Endothelial cell of umbilical vein (primary cell): ENCODE results near the gene ZFP36. TPM values are rescaled to one million over a fixed set of nuclear protein-coding genes. Genes with fewer than 3 reads are reported as not detected.
"Not testable (repeated sequence)": the region's sequence is repeated elsewhere in the genome, so short reads cannot be mapped to it uniquely, and the experiment has no call there.

Source experiments
- BruUV-seq: library from RNA; stranded (reverse); fragments of 400-500 nt; replicated peaks from 2 replicates; lab custom pipeline; 2021; lab: Mats Ljungman, UMichigan
- CTCF ChIA-PET: fragments of 300-600, 350-600 bp; sonication (Branson Sonifier 250); formaldehyde crosslinking; loops from one replicate; lab custom pipeline; 2021; ENCODE audit warnings: antibody characterized with exemption, inconsistent platforms; lab: Charles Lee
- POLR2A ChIA-PET: fragments of 300-600, 350-600 bp; sonication (Branson Sonifier 250); formaldehyde crosslinking; loops from one replicate; lab custom pipeline; 2021; ENCODE audit warnings: antibody characterized with exemption, inconsistent platforms; lab: Charles Lee
- DNase-seq: peaks from one replicate; pipeline ENCODE4 v3.0.0-alpha.2; 2011; ENCODE audit warnings: low read depth, low spot score
- FAIRE-seq: peaks from 2 replicates; lab custom pipeline; 2011; peaks lifted over from hg19 to GRCh38; lab: Jason Lieb, UNC
- H2AFZ ChIP-seq: 2 replicates; pipeline ENCODE4 v1.6.0; 2012; ENCODE audit warnings: low read depth, low read length, control low read depth, inconsistent platforms
- H3K27ac ChIP-seq: 2 replicates; pipeline ENCODE4 v1.5.1; 2011; ENCODE audit warnings: low read depth, mild to moderate bottlenecking, control low read depth, low read length, moderate library complexity; ENCODE audit not compliant: insufficient read depth
- H3K27me3 ChIP-seq, 2 experiments: 2 replicates each; pipeline versions ENCODE4 v1.6.0 to v1.6.1; 2011; ENCODE audit warnings: low read length in 2 of 2, mixed read lengths in 1 of 2; ENCODE audit not compliant: control insufficient read depth in 2 of 2, insufficient read depth in 2 of 2
- H3K36me3 ChIP-seq, 2 experiments: 2 replicates in 1 of 2; 3 replicates in 1 of 2; pipeline ENCODE4 v1.5.1; 2011; ENCODE audit warnings: low read length in 2 of 2, mild to moderate bottlenecking in 1 of 2, moderate library complexity in 1 of 2; ENCODE audit not compliant: control insufficient read depth in 2 of 2, insufficient read depth in 2 of 2; ENCODE audit errors: extremely low read depth in 1 of 2
- H3K4me1 ChIP-seq: 3 replicates; pipeline ENCODE4 v1.5.1; 2011; ENCODE audit warnings: mild to moderate bottlenecking, low read length; ENCODE audit not compliant: control insufficient read depth, insufficient read depth; ENCODE audit errors: extremely low read depth
- H3K4me2 ChIP-seq: 2 replicates; pipeline ENCODE4 v1.6.1; 2011; ENCODE audit warnings: low read length, control low read depth, mixed read lengths; ENCODE audit not compliant: insufficient read depth
- H3K4me3 ChIP-seq, 3 experiments: fragments of 200-600 bp in 1 of 3; sonication (generic), shearing (Covaris generic) in 1 of 3; replicated peaks in 1 of 3; 2 replicates each; pipeline ENCODE4 v1.5.1; 2011 to 2016; ENCODE audit warnings: control low read depth in 3 of 3, low read length in 3 of 3, mild to moderate bottlenecking in 2 of 3, inconsistent platforms in 1 of 3, low read depth in 1 of 3, moderate library complexity in 1 of 3; ENCODE audit not compliant: insufficient read depth in 1 of 3
- H3K79me2 ChIP-seq: 2 replicates; pipeline ENCODE4 v1.6.0; 2012; ENCODE audit warnings: low read length, inconsistent platforms; ENCODE audit not compliant: control insufficient read depth, insufficient read depth
- H3K9ac ChIP-seq: replicated peaks from 2 replicates; pipeline ENCODE3; 2011; ENCODE audit warnings: low read length, control low read depth; ENCODE audit not compliant: insufficient read depth; ENCODE audit errors: extremely low read depth
- H3K9me1 ChIP-seq: replicated peaks from 3 replicates; pipeline ENCODE4 v1.6.0; 2011; ENCODE audit warnings: mild to moderate bottlenecking, low read length; ENCODE audit not compliant: control insufficient read depth, insufficient read depth; ENCODE audit errors: extremely low read depth
- H3K9me3 ChIP-seq: replicated peaks from 2 replicates; pipeline ENCODE4 v1.5.1; 2012; ENCODE audit warnings: low read length, inconsistent platforms; ENCODE audit not compliant: control insufficient read depth, insufficient read depth
- H4K20me1 ChIP-seq: replicated peaks from 2 replicates; pipeline ENCODE3; 2011; ENCODE audit warnings: mild to moderate bottlenecking, low read length; ENCODE audit not compliant: control insufficient read depth, insufficient read depth; ENCODE audit errors: extremely low read depth
- CTCF ChIP-seq, 2 donors: IDR thresholded peaks; 1 replicate in 1 of 2; 2 replicates in 1 of 2; pipeline ENCODE4 v1.5.1; 2011; ENCODE audit warnings: low read length in 2 of 2, mild to moderate bottlenecking in 2 of 2, moderate library complexity in 2 of 2, control low read depth in 1 of 2, inconsistent platforms in 1 of 2, low read depth in 1 of 2; ENCODE audit not compliant: insufficient read depth in 1 of 2; ENCODE audit errors: extremely low read depth in 1 of 2
- EZH2 ChIP-seq: IDR thresholded peaks from 2 replicates; pipeline ENCODE4 v1.6.1; 2012; ENCODE audit warnings: borderline replicate concordance, low read depth, mild to moderate bottlenecking, moderate library complexity, low read length, inconsistent platforms; ENCODE audit not compliant: severe bottlenecking
- FOS ChIP-seq: IDR thresholded peaks from 2 replicates; pipeline ENCODE4 v1.6.1; 2011; ENCODE audit warnings: mild to moderate bottlenecking, low read length, moderate library complexity, borderline replicate concordance; ENCODE audit not compliant: insufficient read depth
- GATA2 ChIP-seq: IDR thresholded peaks from 2 replicates; pipeline ENCODE4 v1.7.0; 2011; ENCODE audit warnings: low read depth, mild to moderate bottlenecking, moderate library complexity, mixed read lengths, low read length; ENCODE audit not compliant: insufficient read length, insufficient read depth
- JUN ChIP-seq: IDR thresholded peaks from 2 replicates; pipeline ENCODE4 v1.6.1; 2011; ENCODE audit warnings: borderline replicate concordance, low read depth; ENCODE audit not compliant: insufficient read length, insufficient read depth
- MAX ChIP-seq: IDR thresholded peaks from 2 replicates; pipeline ENCODE4 v1.6.1; 2011; ENCODE audit not compliant: insufficient read depth, insufficient read length
- MYC ChIP-seq: IDR thresholded peaks from one replicate; pipeline ENCODE4 v1.6.1; 2011; ENCODE audit warnings: mild to moderate bottlenecking, low read depth, low read length
- POLR2A ChIP-seq: IDR thresholded peaks from 2 replicates; pipeline ENCODE4 v1.6.1; 2012; ENCODE audit warnings: low read depth, mild to moderate bottlenecking, control low read depth, low read length
- POLR2AphosphoS5 ChIP-seq: IDR thresholded peaks from 2 replicates; pipeline ENCODE4 v1.6.1; 2012; ENCODE audit warnings: low read depth, mild to moderate bottlenecking, control low read depth, low read length, moderate library complexity; ENCODE audit not compliant: insufficient read depth
- dilution Hi-C: fragments of 300-500 bp; cut with MboI; formaldehyde crosslinking; loops from one replicate; pipeline ENCODE4 v1.15.0; 2019; ENCODE audit warnings: low sequenced_read_pairs; ENCODE audit not compliant: extremely low pct_ligation_motif_present
- intact Hi-C: fragments of 100-400 bp; cut with micrococcal nuclease; formaldehyde crosslinking; loops from one replicate; pipeline ENCODE4 v1.10.0; 2022
- polyA plus RNA-seq, 4 experiments: library from polyadenylated mRNA; depleted of rRNA in 3 of 4; stranded (reverse) in 3 of 4; unstranded in 1 of 4; fragments of >200 nt; gene quantifications; 2 replicates each; pipeline versions ENCODE4 v1.2.1 to v1.2.3, GENCODE V29; 2011 to 2012; ENCODE audit warnings: missing spikeins in 1 of 4
- total RNA-seq: library from RNA; stranded (reverse); gene quantifications from 2 replicates; pipeline ENCODE4 v1.2.3, GENCODE V29; 2021

The ZFP36 gene
- total and polyA plus RNA-seq, 2 donors (not counting 3 experiments of a cell fraction or from before 2014, with no cell fraction given), result 12.2 to 21.7 TPM

GRCh38 chr19:39449116-39449797 lies 42.6 kb downstream of the ZFP36 start:
- Histone ChIP-seq H3K36me3 (peaks cover 6 to 19% of the 10 kb centered on the region in 2 experiments), H3K4me2 (no peak overlapping the region), H4K20me1 (no peaks in the 10 kb centered on the region), H3K9me1 (no peaks in the 10 kb centered on the region), H3K4me3 (no peak overlapping the region), H3K27ac (no peak overlapping the region), H3K27me3 (no peaks in the 10 kb centered on the region), H3K9ac (no peak overlapping the region), H3K9me3 (no peaks in the 10 kb centered on the region), H2AFZ (no peak overlapping the region), H3K79me2 (peaks cover 85% of the 10 kb centered on the region), H3K4me1 (peaks cover 20% of the 10 kb centered on the region)
- CTCF ChIA-PET, result no interaction called here
- dilution Hi-C loops, result no loop called here
- TF ChIP-seq FOS (no peak), CTCF (IDR thresholded peaks at IDR 0.05; ENCODE audit: extremely low read depth in 1 of 2, insufficient read depth in 1 of 2, low read depth in 1 of 2, low read length in 2 of 2) (no peak), MYC (no peak), MAX (no peak), EZH2 (no peak), POLR2AphosphoS5 (no peak), GATA2 (no peak), JUN (no peak), POLR2A (no peak)
- BruUV-seq, result no TSS peak
- DNase-seq (no peak), FAIRE-seq (no peak)
- POLR2A ChIA-PET, result interaction anchor here (0.7 kb wide), 1 partner anchor 90 kb away, joined by 3 read pairs; no protein-coding TSS in a partner anchor
- intact Hi-C loops, result loop anchor here (10.0 kb wide), 1 partner anchor 86 kb away; the partner anchor contains the start of gene EID2B

- Histone ChIP-seq H3K79me2 (peaks cover 73% of the 10 kb centered on the region), H3K4me1 (peaks cover 18% of the 10 kb centered on the region), H3K36me3 (peaks cover 6 to 19% of the 10 kb centered on the region in 2 experiments)
- H3K27me3 ChIP-seq, BruUV-seq, H3K4me2 ChIP-seq, H4K20me1 ChIP-seq, intact Hi-C loops, POLR2A ChIA-PET, DNase-seq, H3K9ac ChIP-seq, H3K9me1 ChIP-seq, FAIRE-seq, H3K27ac ChIP-seq, dilution Hi-C loops, H3K4me3 ChIP-seq, H2AFZ ChIP-seq, CTCF ChIA-PET, H3K9me3 ChIP-seq: not testable (repeated sequence)
Observed at GRCh38 chr19:39451257-39451656, 44.6 kb downstream of the ZFP36 start.
